Gastrocnemius medialis (tissue), 4 donors: ENCODE data around the gene CHCHD3. TPM values are rescaled to one million over a fixed set of nuclear protein-coding genes. Genes with fewer than 3 reads are reported as not detected.

Experiments used
- ATAC-seq, 2 donors: fragments of 150-250 bp; one replicate each; pipeline ENCODE4 v1.9.1; 2016
- DNase-seq, 2 donors: peaks; one replicate each; pipeline ENCODE4 v3.0.0-alpha.2; 2019
- H3K27ac ChIP-seq, 4 donors: fragments of 200-600 bp; sonication (generic); 1 replicate in 1 of 4; 2 replicates in 3 of 4; pipeline ENCODE4 v1.5.1; 2016 to 2018; ENCODE audit warnings: mild to moderate bottlenecking in 2 of 4, moderate library complexity in 1 of 4
- H3K27me3 ChIP-seq, 3 donors: fragments of 200-600 bp; sonication (generic) in 2 of 3; 1 replicate in 1 of 3; 2 replicates in 2 of 3; pipeline versions ENCODE4 v1.5.1 to v1.6.0; 2016 to 2019; ENCODE audit warnings: mild to moderate bottlenecking in 1 of 3, moderate library complexity in 1 of 3
- H3K36me3 ChIP-seq, 2 donors: fragments of 200-600 bp; sonication (generic) in 1 of 2; one replicate each; pipeline ENCODE4 v1.5.1; 2017 to 2018
- H3K4me1 ChIP-seq, 2 donors: fragments of 200-600 bp; sonication (generic) in 1 of 2; one replicate each; pipeline ENCODE4 v1.5.1; 2016 to 2017; ENCODE audit warnings: mild to moderate bottlenecking in 2 of 2
- H3K4me3 ChIP-seq, 4 donors: fragments of 200-600 bp; sonication (generic) in 3 of 4; 1 replicate in 1 of 4; 2 replicates in 3 of 4; pipeline ENCODE4 v1.5.1; 2016 to 2019; ENCODE audit warnings: mild to moderate bottlenecking in 2 of 4
- H3K9me3 ChIP-seq, 3 donors: fragments of 200-600 bp; sonication (generic) in 2 of 3; 1 replicate in 1 of 3; 2 replicates in 2 of 3; pipeline ENCODE4 v1.5.1; 2016 to 2019
- POLR2A ChIP-seq, 2 donors: fragments of 450-650 bp; IDR thresholded peaks; one replicate each; pipeline ENCODE4 v1.6.1; 2017; ENCODE audit warnings: antibody characterized with exemption in 2 of 2, mild to moderate bottlenecking in 2 of 2, moderate library complexity in 2 of 2
- in situ Hi-C, 4 donors: fragments of 200-750 bp; cut with MboI; loops; one replicate each; pipeline versions ENCODE4 v1.15.0 to v1.8.0; 2017; ENCODE audit warnings: low sequenced_read_pairs in 4 of 4
- intact Hi-C: fragments of 100-400 bp; cut with DNase I; formaldehyde crosslinking; loops from one replicate; pipeline ENCODE4 v1.15.1; 2023; ENCODE audit warnings: low total_unique reads
- total RNA-seq, 4 donors: library from RNA; depleted of rRNA; stranded (reverse); fragments of >200 nt; gene quantifications; one replicate each; pipeline versions ENCODE4 v1.1.0 to v1.2.3, GENCODE V29; 2016
- TF ChIP-seq, protein P1 (sequence below), 5 experiments: fragments of 450-650 bp in 3 of 5; fragments of 200-600 bp in 2 of 5; sonication (generic) in 2 of 5; IDR thresholded peaks in 4 of 5; conservative IDR thresholded peaks in 1 of 5; 1 replicate in 4 of 5; 2 replicates in 1 of 5; pipeline ENCODE4 v1.5.1; 2016 to 2019; ENCODE audit warnings: antibody characterized with exemption in 5 of 5, mild to moderate bottlenecking in 3 of 5, moderate library complexity in 3 of 5

CHCHD3 gene
- total RNA-seq, 4 donors from 2014 or later: 110 to 177 (median 131) TPM

DNA sequence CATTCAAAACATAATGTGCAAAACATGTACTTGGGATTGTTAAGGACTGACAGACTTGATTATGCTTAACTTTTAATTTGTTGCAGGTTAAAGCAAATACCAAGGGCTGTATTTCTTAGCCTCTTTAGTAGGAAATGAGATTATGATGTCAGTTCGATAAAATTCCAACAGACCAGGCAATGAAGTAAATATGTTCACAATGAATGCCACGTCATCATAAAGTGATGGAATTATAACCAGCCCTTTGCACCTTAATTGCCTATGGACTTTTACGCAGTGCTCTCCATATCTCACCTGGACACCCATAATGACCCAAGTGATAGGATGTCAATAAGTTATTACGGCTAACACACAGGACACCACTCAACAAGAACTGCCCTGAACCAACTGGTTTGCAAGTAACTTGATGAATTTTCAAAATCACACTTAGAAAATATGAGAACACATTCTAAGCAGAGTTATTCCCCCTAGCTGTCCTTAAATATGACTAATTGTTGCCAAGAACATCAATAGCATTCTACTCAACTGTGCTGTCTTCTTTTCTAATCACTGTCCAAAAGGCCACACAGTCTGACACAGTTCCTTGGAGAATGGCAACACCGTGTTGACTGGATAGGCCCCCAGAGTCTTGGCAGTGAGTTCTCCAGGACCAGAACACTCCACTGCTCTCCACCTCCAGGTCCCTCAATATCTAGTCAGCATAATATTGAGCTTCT lies 115.0 kb downstream of the CHCHD3 start:
- Histone ChIP-seq H3K27ac (no peak overlapping the region), H3K4me1 (peaks cover 3 to 4% of the 10 kb centered on the region in 2 donors), H3K36me3 (no peaks in the 10 kb centered on the region), H3K27me3 (no peaks in the 10 kb centered on the region), H3K9me3 (no peaks in the 10 kb centered on the region), H3K4me3 (no peak overlapping the region)
- intact Hi-C loops: no loop called here
- in situ Hi-C loops: no loop called here
- ATAC-seq (no peak), DNase-seq (no peak)
- no peak for TF ChIP-seq POLR2A (IDR thresholded peaks at IDR 0.05)
- TF ChIP-seq, protein P1, sequence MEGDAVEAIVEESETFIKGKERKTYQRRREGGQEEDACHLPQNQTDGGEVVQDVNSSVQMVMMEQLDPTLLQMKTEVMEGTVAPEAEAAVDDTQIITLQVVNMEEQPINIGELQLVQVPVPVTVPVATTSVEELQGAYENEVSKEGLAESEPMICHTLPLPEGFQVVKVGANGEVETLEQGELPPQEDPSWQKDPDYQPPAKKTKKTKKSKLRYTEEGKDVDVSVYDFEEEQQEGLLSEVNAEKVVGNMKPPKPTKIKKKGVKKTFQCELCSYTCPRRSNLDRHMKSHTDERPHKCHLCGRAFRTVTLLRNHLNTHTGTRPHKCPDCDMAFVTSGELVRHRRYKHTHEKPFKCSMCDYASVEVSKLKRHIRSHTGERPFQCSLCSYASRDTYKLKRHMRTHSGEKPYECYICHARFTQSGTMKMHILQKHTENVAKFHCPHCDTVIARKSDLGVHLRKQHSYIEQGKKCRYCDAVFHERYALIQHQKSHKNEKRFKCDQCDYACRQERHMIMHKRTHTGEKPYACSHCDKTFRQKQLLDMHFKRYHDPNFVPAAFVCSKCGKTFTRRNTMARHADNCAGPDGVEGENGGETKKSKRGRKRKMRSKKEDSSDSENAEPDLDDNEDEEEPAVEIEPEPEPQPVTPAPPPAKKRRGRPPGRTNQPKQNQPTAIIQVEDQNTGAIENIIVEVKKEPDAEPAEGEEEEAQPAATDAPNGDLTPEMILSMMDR (IDR thresholded peaks at IDR 0.05 in 4 of 5, conservative IDR thresholded peaks at IDR 0.05 in 1 of 5): no peak

DNA sequence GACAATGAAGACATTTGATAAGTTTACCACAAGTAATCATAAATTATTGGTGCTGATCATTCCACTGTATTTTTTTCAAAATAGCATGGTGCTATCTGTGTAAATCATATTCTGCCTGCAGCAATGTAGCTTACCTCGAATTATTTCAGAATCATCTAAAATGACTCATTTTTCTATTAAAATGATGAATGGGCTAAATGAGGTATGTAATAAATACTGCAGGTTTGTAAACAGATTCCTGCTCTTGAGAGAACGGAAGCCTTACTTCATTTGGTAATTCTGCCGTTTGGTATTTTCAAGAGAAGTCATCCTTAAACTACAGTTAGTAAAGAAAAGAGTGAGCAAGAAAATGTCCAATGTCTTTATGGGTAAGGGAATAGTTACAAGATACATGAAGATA lies 115.9 kb downstream of the CHCHD3 start:
- no peaks in the 10 kb centered on the region for H3K36me3 ChIP-seq
- TF ChIP-seq, protein P1 (IDR thresholded peaks at IDR 0.05 in 4 of 5, conservative IDR thresholded peaks at IDR 0.05 in 1 of 5): no peak
- TF ChIP-seq POLR2A (IDR thresholded peaks at IDR 0.05): no peak
- peaks cover 0 to 3% of the 10 kb centered on the region in 2 donors for H3K4me1 ChIP-seq
- H3K9me3 ChIP-seq: no peaks in the 10 kb centered on the region
- intact Hi-C loops (no loop called here), in situ Hi-C loops (no loop called here)
- ATAC-seq (no peak), DNase-seq (no peak)
- no peaks in the 10 kb centered on the region for H3K27me3 ChIP-seq
- H3K27ac ChIP-seq: no peak overlapping the region
- H3K4me3 ChIP-seq: no peak overlapping the region

DNA sequence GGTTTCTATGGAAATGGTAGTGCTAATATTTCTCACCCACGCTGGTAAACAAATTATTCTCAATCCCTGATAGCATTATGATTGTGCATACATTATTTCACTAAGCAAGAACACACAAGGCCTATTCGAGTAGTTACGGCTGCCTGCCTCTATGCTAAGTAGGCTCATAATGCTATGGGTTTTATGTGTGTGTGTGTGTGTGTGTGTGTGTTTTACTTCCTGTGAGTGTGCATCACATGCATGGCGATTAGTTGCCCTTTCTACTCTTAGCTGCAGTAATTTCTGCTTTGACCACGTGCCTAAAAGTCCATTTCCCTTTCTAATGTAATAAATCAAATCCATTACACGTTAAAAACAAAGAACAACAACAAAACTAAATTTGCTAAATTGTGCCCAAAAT lies 117.0 kb downstream of the CHCHD3 start:
- Histone ChIP-seq H3K36me3 (no peaks in the 10 kb centered on the region), H3K27me3 (no peaks in the 10 kb centered on the region), H3K4me1 (peaks cover 0 to 2% of the 10 kb centered on the region in 2 donors), H3K27ac (no peak overlapping the region), H3K4me3 (no peak overlapping the region), H3K9me3 (no peaks in the 10 kb centered on the region)
- DNase-seq (no peak), ATAC-seq (no peak)
- intact Hi-C loops (no loop called here), in situ Hi-C loops (no loop called here)
- TF ChIP-seq, protein P1 (IDR thresholded peaks at IDR 0.05 in 4 of 5, conservative IDR thresholded peaks at IDR 0.05 in 1 of 5): no peak
- no peak for TF ChIP-seq POLR2A (IDR thresholded peaks at IDR 0.05)

DNA sequence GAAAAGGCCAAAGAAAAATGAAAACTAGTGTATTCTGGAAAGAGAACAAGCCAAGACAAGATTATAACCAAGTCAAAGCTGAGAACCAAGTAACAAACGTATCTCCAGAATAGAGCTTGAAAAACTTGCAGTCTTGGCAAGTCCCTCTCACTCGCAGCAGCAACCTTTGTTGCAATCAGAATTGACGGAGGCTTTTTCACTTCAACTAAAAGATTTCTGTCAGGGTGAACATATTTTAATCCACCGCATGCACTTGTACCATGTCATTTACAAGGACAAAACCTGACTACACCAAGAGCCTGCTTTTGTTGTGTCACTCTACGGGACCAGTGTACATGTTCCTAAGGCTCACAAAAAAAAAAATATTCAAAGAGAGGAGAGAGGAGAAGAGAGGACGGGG lies 122.0 kb downstream of the CHCHD3 start:
- ATAC-seq: no peak
- intact Hi-C loops (no loop called here), in situ Hi-C loops (no loop called here)
- no peaks in the 10 kb centered on the region for H3K9me3 ChIP-seq
- H3K27me3 ChIP-seq: no peaks in the 10 kb centered on the region
- no peaks in the 10 kb centered on the region for H3K36me3 ChIP-seq
- H3K27ac ChIP-seq: no peak overlapping the region
- H3K4me3 ChIP-seq: no peak overlapping the region
- no peak for TF ChIP-seq POLR2A (IDR thresholded peaks at IDR 0.05)
- TF ChIP-seq, protein P1 (IDR thresholded peaks at IDR 0.05 in 4 of 5, conservative IDR thresholded peaks at IDR 0.05 in 1 of 5): no peak
- no peaks in the 10 kb centered on the region for H3K4me1 ChIP-seq
- no peak for DNase-seq

DNA sequence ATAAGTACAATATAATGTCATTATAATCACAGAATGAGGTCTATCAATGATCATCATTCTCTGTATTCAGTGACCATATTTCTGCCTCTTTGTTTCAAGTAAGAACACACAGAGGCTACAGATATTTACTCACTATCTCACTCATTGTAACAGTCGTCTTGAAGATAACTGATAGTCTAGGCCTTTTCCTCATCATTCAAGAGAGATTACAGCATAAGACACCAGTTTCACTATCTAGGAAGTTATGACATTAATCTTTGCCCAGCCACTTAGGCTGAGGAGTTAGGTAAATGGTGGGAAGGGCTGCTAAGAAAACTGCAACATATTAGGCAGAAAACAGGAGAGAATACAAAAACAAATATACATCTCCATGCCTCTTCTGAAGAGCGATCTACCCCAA lies 125.3 kb downstream of the CHCHD3 start:
- Histone ChIP-seq H3K27me3 (no peaks in the 10 kb centered on the region), H3K36me3 (no peaks in the 10 kb centered on the region), H3K4me3 (no peak overlapping the region), H3K4me1 (no peaks in the 10 kb centered on the region), H3K9me3 (no peaks in the 10 kb centered on the region), H3K27ac (no peak overlapping the region)
- no peak for ATAC-seq
- DNase-seq: no peak
- intact Hi-C loops (no loop called here), in situ Hi-C loops (no loop called here)
- TF ChIP-seq, protein P1 (IDR thresholded peaks at IDR 0.05 in 4 of 5, conservative IDR thresholded peaks at IDR 0.05 in 1 of 5): no peak
- TF ChIP-seq POLR2A (IDR thresholded peaks at IDR 0.05): no peak
